SK-N-DZ (cell line): ENCODE data around the gene CBX2.

Experiments used
- DNase-seq: peaks from one replicate; pipeline ENCODE4 v3.0.0-alpha.2; 2015; ENCODE audit warnings: low spot score

Gene CBX2

GRCh38 chr17:79799174-79799537 lies 21.2 kb downstream of the CBX2 start:
- no peak for DNase-seq

- no peak for DNase-seq
Measured at GRCh38 chr17:79799538-79800324, 21.8 kb downstream of the CBX2 start.

- peak; percentile 74 for DNase-seq
Measured at GRCh38 chr17:79800325-79801155, 22.6 kb downstream of the CBX2 start.

- no peak for DNase-seq
Measured at GRCh38 chr17:79801156-79802038, 23.4 kb downstream of the CBX2 start.

GRCh38 chr17:79802039-79802735 lies 24.2 kb downstream of the CBX2 start:
- no peak for DNase-seq

GRCh38 chr17:79802736-79803420 lies 24.9 kb downstream of the CBX2 start:
- DNase-seq = no peak

- no peak for DNase-seq
Measured at GRCh38 chr17:79803421-79803996, 25.6 kb downstream of the CBX2 start.

- DNase-seq = peak; percentile 70
Measured at GRCh38 chr17:79803997-79804855, 26.3 kb downstream of the CBX2 start.

GRCh38 chr17:79804856-79805696 lies 27.1 kb downstream of the CBX2 start:
- no peak for DNase-seq

GRCh38 chr17:79806446-79806760 lies 28.5 kb downstream of the CBX2 start:
- DNase-seq = no peak

GRCh38 chr17:79806863-79807720 lies 29.1 kb downstream of the CBX2 start:
- no peak for DNase-seq

GRCh38 chr17:79808763-79809529 lies 31.0 kb downstream of the CBX2 start:
- DNase-seq = peak; percentile 83

GRCh38 chr17:79809530-79810129 lies 31.7 kb downstream of the CBX2 start:
- DNase-seq = no peak

GRCh38 chr17:79810130-79811010 lies 32.4 kb downstream of the CBX2 start:
- peak; percentile 96 for DNase-seq
